ENCODE results near the gene ATG16L2.

The ATG16L2 gene

DNA sequence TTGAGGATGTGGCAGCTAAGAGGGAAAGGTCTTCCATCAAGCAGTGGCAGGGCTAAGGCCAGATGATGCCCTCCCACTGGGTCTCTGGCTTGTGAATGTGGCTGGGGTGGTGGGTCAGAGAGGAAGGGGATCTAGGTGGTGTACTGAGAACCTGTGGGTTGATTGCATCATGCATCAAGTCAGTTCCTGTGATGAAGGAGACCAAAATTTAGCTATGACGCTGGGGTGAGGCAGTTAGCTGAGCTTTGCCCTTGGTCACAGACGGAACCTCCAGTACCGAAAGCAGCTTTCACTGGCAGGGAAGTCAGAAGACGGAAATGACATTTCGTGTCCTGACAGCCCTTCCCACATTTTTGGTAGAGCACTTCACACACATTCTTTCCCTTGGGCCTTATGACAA is 20.7 kb downstream of the ATG16L2 start:
- Histone ChIP-seq H3K27me3 (no peaks in the 10 kb centered on the region), H3K27ac (peak overlapping the region; percentile 98), H3K4me1 (ENCODE audit: control insufficient read depth in 1 of 2, insufficient read depth in 1 of 2, low read depth in 1 of 2, low read length in 1 of 2) (peaks cover 20 to 38% of the 10 kb centered on the region in 2 experiments), H3K36me3 (peaks cover 68% of the 10 kb centered on the region), H3K9me3 (no peaks in the 10 kb centered on the region), H3K4me3 (ENCODE audit: low read depth in 1 of 2, low read length in 1 of 2) (peak overlapping the region in 1 of 2 experiments; percentile 17)
- TF ChIP-seq, protein P1, sequence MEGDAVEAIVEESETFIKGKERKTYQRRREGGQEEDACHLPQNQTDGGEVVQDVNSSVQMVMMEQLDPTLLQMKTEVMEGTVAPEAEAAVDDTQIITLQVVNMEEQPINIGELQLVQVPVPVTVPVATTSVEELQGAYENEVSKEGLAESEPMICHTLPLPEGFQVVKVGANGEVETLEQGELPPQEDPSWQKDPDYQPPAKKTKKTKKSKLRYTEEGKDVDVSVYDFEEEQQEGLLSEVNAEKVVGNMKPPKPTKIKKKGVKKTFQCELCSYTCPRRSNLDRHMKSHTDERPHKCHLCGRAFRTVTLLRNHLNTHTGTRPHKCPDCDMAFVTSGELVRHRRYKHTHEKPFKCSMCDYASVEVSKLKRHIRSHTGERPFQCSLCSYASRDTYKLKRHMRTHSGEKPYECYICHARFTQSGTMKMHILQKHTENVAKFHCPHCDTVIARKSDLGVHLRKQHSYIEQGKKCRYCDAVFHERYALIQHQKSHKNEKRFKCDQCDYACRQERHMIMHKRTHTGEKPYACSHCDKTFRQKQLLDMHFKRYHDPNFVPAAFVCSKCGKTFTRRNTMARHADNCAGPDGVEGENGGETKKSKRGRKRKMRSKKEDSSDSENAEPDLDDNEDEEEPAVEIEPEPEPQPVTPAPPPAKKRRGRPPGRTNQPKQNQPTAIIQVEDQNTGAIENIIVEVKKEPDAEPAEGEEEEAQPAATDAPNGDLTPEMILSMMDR (IDR thresholded peaks at IDR 0.05) = no peak

- Histone ChIP-seq H3K27me3 (no peaks in the 10 kb centered on the region), H3K9me3 (no peaks in the 10 kb centered on the region), H3K36me3 (peaks cover 68% of the 10 kb centered on the region), H3K4me3 (ENCODE audit: low read depth in 1 of 2, low read length in 1 of 2) (peak overlapping the region in 1 of 2 experiments; percentile 17), H3K27ac (peak overlapping the region; percentile 98), H3K4me1 (ENCODE audit: control insufficient read depth in 1 of 2, insufficient read depth in 1 of 2, low read depth in 1 of 2, low read length in 1 of 2) (peaks cover 20 to 38% of the 10 kb centered on the region in 2 experiments)
- TF ChIP-seq, protein P1 (IDR thresholded peaks at IDR 0.05) = no peak
Measured at GRCh38 chr11:72836111-72836510, 21.9 kb downstream of the ATG16L2 start.

DNA sequence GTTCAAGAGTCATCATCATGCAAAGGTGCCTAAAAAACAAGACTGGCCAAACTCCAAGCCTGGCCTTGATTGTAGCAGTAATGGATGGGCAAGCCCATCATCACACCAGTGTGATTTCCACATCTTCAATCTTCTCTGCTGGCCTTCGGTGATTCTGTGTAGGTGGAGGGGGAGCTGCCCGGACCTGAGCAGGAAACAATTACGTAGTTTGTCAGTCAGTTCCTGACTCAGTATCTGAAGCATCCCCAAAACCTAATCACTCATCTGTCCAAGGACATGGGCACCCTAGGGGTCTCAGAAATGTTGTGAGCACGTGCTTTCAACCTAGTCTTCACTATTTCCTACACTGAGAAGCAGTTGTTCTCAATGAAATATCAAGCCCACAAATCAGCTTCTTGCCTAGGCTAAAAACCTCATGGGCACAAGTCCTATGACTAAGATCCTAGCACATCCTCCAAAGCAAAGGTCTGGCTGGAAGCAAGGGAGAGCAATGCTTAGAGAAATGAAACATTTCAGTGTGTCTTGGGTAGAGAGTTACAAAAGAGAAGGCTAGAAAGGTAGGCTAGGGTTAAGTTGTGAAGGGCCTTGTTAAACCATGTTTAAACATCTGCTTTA is 24.6 kb downstream of the ATG16L2 start:
- Histone ChIP-seq H3K4me3 (ENCODE audit: low read depth in 1 of 2, low read length in 1 of 2) (no peak overlapping the region), H3K27me3 (no peaks in the 10 kb centered on the region), H3K9me3 (no peaks in the 10 kb centered on the region), H3K27ac (peak overlapping the region; percentile 53), H3K36me3 (peaks cover 71% of the 10 kb centered on the region), H3K4me1 (ENCODE audit: control insufficient read depth in 1 of 2, insufficient read depth in 1 of 2, low read depth in 1 of 2, low read length in 1 of 2) (peaks cover 20 to 26% of the 10 kb centered on the region in 2 experiments)
- TF ChIP-seq, protein P1 (IDR thresholded peaks at IDR 0.05) = no peak

DNA sequence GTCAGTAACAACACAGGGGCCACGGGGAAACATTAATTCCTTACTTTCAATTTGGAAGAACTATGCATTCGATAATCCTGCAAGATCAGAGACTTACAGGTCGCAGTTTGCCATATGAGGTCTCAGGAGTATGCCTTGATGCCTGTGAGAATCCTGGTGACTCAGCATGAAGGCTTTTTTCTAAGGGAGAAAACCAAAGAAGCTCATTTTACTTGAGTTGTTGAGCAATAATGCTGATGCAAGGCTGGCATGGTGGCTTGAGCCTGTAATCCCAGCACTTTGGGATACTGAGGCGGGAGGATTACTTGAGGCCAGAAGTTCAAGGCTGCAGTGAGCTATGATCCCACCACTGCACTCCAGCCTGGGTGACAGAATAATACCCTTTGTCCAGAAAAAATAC is 26.6 kb downstream of the ATG16L2 start:
- Histone ChIP-seq H3K9me3 (no peaks in the 10 kb centered on the region), H3K36me3 (peaks cover 85% of the 10 kb centered on the region), H3K27me3 (no peaks in the 10 kb centered on the region), H3K4me1 (ENCODE audit: control insufficient read depth in 1 of 2, insufficient read depth in 1 of 2, low read depth in 1 of 2, low read length in 1 of 2) (peaks cover 7% of the 10 kb centered on the region in 2 experiments), H3K27ac (peak overlapping the region; percentile 19), H3K4me3 (ENCODE audit: low read depth in 1 of 2, low read length in 1 of 2) (no peak overlapping the region)
- TF ChIP-seq, protein P1 (IDR thresholded peaks at IDR 0.05) = no peak

DNA sequence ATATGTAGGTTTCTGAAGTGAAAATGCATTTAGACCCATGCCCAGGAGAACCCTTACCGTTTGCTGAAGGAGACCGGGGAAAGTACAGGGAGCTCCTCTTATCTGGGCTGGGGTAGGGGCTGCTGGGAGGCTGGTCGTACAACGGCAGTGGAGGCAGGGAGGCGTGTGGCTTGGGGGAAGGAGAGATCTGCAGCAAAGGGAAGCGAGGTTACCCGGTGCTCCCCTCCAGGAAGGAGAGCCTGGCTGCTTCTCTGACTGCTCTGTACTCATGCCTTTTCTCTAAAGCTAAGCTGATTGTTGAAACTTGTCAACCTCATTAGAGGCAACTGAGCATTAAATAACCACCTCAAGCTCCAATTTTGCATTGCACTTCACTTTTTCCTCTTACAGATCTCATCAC is 27.2 kb downstream of the ATG16L2 start:
- H3K27ac ChIP-seq = no peak overlapping the region
- peaks cover under 1 to 1% of the 10 kb centered on the region in 2 experiments for H3K4me1 ChIP-seq (ENCODE audit: control insufficient read depth in 1 of 2, insufficient read depth in 1 of 2, low read depth in 1 of 2, low read length in 1 of 2)
- H3K27me3 ChIP-seq = no peaks in the 10 kb centered on the region
- H3K36me3 ChIP-seq = peaks cover 80% of the 10 kb centered on the region
- H3K4me3 ChIP-seq (ENCODE audit: low read depth in 1 of 2, low read length in 1 of 2) = no peak overlapping the region
- TF ChIP-seq, protein P1 (IDR thresholded peaks at IDR 0.05) = no peak
- no peaks in the 10 kb centered on the region for H3K9me3 ChIP-seq
